Measurements from ENCODE around the gene JMJD4. TPM values are rescaled to one million over a fixed set of nuclear protein-coding genes. Genes with fewer than 3 reads are reported as not detected.

Gene JMJD4
- total RNA-seq, 1 donor from 2014 or later, result 18.2 TPM

- TF ChIP-seq, protein P1, sequence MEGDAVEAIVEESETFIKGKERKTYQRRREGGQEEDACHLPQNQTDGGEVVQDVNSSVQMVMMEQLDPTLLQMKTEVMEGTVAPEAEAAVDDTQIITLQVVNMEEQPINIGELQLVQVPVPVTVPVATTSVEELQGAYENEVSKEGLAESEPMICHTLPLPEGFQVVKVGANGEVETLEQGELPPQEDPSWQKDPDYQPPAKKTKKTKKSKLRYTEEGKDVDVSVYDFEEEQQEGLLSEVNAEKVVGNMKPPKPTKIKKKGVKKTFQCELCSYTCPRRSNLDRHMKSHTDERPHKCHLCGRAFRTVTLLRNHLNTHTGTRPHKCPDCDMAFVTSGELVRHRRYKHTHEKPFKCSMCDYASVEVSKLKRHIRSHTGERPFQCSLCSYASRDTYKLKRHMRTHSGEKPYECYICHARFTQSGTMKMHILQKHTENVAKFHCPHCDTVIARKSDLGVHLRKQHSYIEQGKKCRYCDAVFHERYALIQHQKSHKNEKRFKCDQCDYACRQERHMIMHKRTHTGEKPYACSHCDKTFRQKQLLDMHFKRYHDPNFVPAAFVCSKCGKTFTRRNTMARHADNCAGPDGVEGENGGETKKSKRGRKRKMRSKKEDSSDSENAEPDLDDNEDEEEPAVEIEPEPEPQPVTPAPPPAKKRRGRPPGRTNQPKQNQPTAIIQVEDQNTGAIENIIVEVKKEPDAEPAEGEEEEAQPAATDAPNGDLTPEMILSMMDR (IDR thresholded peaks at IDR 0.05), result no peak
- Mint-ChIP-seq H3K27ac (ENCODE audit: unreplicated experiment) (no peak overlapping the region), H3K4me3 (ENCODE audit: unreplicated experiment) (no peak overlapping the region)
These were observed 31.0 kb upstream of the JMJD4 start for GRCh38 chr1:227766015-227766634.

DNA sequence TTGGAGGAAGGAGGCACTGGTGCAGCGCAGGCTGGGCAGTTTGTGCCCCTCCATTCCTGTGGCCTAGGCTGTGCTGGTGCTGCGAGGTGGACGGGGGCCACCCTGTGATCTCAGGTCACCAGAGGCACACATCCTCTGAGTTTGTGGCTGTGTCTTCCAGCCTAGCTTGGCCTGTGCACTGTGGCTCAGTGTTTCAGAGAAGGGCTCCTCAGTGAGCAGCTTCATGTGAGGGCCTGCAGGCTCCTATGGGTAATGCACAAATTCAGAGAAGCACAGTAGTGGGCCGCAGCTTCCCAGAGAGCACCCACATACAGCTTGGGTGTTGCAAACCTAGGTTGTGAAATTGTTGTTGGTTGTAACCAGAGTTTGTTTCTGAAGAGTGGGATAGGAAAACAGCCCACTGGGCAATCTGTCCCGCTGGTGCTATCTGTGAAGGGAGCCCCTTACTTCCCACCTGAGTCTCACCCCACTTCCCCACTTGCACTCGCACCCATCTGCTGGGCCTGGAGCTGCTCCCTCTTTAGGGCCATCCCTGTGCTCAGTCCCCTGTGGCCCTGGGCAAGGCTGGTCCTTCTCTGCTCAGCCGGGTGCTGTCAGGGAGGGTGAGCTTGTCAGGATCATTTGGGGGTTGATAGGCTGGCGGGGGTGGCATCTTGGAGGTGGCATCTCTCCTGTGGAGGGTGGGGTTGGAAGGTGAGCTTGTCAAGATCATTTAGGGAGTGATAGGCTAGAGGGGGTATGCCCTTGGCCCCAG, 30.3 kb upstream of the JMJD4 start:
- no peaks in the 10 kb centered on the region for H3K27me3 Mint-ChIP-seq (ENCODE audit: unreplicated experiment)
- peaks cover 43% of the 10 kb centered on the region for H3K36me3 Mint-ChIP-seq (ENCODE audit: unreplicated experiment)
- H3K27ac Mint-ChIP-seq (ENCODE audit: unreplicated experiment), result no peak overlapping the region
- TF ChIP-seq, protein P1 (IDR thresholded peaks at IDR 0.05), result no peak
- no peak overlapping the region for H3K4me3 Mint-ChIP-seq (ENCODE audit: unreplicated experiment)
- H3K9me3 Mint-ChIP-seq (ENCODE audit: unreplicated experiment), result no peaks in the 10 kb centered on the region
- DNase-seq (ENCODE audit: extremely low spot score, unreplicated experiment), result no peak
- H3K4me1 Mint-ChIP-seq (ENCODE audit: unreplicated experiment), result peaks cover 35% of the 10 kb centered on the region

More at GRCh38 chr1:227766015-227766634, 31.0 kb upstream of the JMJD4 start:
- H3K4me1 Mint-ChIP-seq (ENCODE audit: unreplicated experiment), result peaks cover 29% of the 10 kb centered on the region
- peaks cover 42% of the 10 kb centered on the region for H3K36me3 Mint-ChIP-seq (ENCODE audit: unreplicated experiment)
- no peak for DNase-seq (ENCODE audit: extremely low spot score, unreplicated experiment)
- H3K27me3 Mint-ChIP-seq (ENCODE audit: unreplicated experiment), result no peaks in the 10 kb centered on the region
- no peaks in the 10 kb centered on the region for H3K9me3 Mint-ChIP-seq (ENCODE audit: unreplicated experiment)

DNA sequence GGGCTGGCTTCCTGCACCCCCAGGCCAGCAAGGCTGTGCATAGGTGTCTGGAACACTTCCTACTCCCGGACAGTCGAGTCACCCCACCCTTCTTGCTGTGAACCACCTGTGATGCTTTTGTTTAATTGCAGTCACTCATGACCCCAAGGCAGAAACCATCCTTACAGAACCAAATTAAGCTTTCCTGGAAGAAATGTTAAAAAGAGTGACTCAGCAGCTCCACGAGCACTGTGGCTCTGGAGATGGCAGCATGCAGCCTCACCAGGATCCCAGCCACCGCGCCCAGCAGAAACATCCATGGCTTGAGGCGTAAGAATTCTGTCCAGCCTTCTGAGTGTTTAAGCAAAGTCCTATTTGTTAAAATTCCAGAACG, 28.9 kb upstream of the JMJD4 start:
- H3K4me3 Mint-ChIP-seq (ENCODE audit: unreplicated experiment), result no peak overlapping the region
- H3K36me3 Mint-ChIP-seq (ENCODE audit: unreplicated experiment), result peaks cover 37% of the 10 kb centered on the region

DNA sequence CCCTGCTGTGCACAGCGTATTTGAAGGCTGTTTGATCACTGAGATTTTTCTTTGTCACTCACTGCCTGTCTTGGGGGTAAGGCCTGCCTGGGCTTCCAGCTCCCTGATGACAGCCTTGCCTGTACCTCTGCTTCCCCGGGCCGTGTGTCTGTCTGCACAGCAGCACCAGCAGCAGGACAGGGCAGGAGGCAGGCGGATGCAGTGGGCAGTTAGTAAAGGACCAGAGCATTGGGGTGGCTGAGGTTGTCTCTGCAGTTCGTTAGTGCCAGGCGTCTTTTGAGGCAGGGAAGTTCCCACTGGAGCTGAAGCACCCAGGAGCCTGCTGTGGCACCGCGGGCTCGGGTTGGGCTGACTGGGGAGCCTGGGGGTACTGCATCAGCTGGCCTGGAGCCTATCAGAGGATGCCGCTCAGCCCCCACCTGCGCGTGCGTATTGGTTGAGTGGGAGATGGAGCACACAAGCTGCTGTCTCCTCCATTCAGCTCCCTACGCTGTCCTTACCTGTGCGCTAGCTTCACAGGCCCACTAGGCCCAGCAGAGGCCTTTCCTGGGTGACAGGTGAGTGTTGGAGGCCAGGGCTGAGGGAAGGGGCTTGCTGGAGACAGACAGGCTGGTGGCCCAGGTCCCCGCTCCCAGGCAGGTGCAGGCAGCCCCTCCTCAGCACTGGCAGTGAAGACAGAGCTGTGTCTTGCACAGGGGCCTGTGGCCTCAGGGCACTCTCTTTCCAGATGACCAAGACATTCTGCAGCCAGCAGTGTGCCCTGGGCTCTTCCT, 28.3 kb upstream of the JMJD4 start:
- peak overlapping the region; percentile 71 for H3K27ac Mint-ChIP-seq (ENCODE audit: unreplicated experiment)
- no peaks in the 10 kb centered on the region for H3K27me3 Mint-ChIP-seq (ENCODE audit: unreplicated experiment)
- TF ChIP-seq, protein P1 (IDR thresholded peaks at IDR 0.05), result no peak
- peaks cover 32% of the 10 kb centered on the region for H3K36me3 Mint-ChIP-seq (ENCODE audit: unreplicated experiment)
- no peak for DNase-seq (ENCODE audit: extremely low spot score, unreplicated experiment)
- no peak overlapping the region for H3K4me3 Mint-ChIP-seq (ENCODE audit: unreplicated experiment)
- H3K9me3 Mint-ChIP-seq (ENCODE audit: unreplicated experiment), result no peaks in the 10 kb centered on the region
- H3K4me1 Mint-ChIP-seq (ENCODE audit: unreplicated experiment), result peaks cover 54% of the 10 kb centered on the region

More for the DNA sequence above, 28.9 kb upstream of the JMJD4 start:
- Mint-ChIP-seq H3K27ac (ENCODE audit: unreplicated experiment) (peak overlapping the region; percentile 71), H3K4me1 (ENCODE audit: unreplicated experiment) (peaks cover 49% of the 10 kb centered on the region), H3K9me3 (ENCODE audit: unreplicated experiment) (no peaks in the 10 kb centered on the region), H3K27me3 (ENCODE audit: unreplicated experiment) (no peaks in the 10 kb centered on the region)
- DNase-seq (ENCODE audit: extremely low spot score, unreplicated experiment), result no peak
- TF ChIP-seq, protein P1 (IDR thresholded peaks at IDR 0.05), result no peak

All from osteocyte (in vitro differentiated cells).